ENCODE data around the gene MANF. TPM values are rescaled to one million over a fixed set of nuclear protein-coding genes. Genes with fewer than 3 reads are reported as not detected.

Gene MANF
- total RNA-seq, 1 donor from 2014 or later, result 130 TPM

- no peaks in the 10 kb centered on the region for H3K36me3 Mint-ChIP-seq (ENCODE audit: insufficient read depth)
- H3K4me3 Mint-ChIP-seq (ENCODE audit: low read depth), result no peak overlapping the region
- no peak overlapping the region for H3K27ac Mint-ChIP-seq
- no peaks in the 10 kb centered on the region for H3K4me1 Mint-ChIP-seq (ENCODE audit: low read depth)
- H3K9me3 Mint-ChIP-seq (ENCODE audit: low read depth), result no peaks in the 10 kb centered on the region
- no peak for DNase-seq (ENCODE audit: low spot score, unreplicated experiment)
- no peaks in the 10 kb centered on the region for H3K27me3 Mint-ChIP-seq
- TF ChIP-seq CTCF (IDR thresholded peaks at IDR 0.05; ENCODE audit: unreplicated experiment), result no peak
Measured at GRCh38 chr3:51373658-51374421, 11.3 kb upstream of the MANF start.

DNA sequence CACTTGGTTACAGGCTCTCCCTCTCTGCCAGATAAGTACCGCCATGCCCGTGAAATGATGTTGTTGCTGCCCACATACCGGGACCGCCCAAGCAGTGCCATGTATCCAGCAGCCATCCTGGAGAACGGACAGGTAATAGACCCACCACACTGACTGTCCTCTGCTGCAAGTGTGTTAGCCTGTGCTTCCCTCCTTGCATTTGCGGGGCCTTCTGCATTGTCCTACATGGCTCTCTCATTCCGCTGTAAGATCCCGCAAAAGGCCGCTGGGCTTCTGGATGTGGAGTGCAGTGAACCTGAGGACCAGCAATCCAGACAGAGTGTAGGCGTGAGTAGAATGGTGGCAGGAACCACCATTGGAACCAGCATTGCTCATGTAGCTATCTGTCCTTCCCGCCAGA is 10.6 kb upstream of the MANF start:
- Mint-ChIP-seq H3K4me1 (ENCODE audit: low read depth) (no peaks in the 10 kb centered on the region), H3K4me3 (ENCODE audit: low read depth) (no peak overlapping the region), H3K9me3 (ENCODE audit: low read depth) (no peaks in the 10 kb centered on the region), H3K36me3 (ENCODE audit: insufficient read depth) (no peaks in the 10 kb centered on the region), H3K27me3 (no peaks in the 10 kb centered on the region), H3K27ac (no peak overlapping the region)
- TF ChIP-seq CTCF (IDR thresholded peaks at IDR 0.05; ENCODE audit: unreplicated experiment), result no peak
- DNase-seq (ENCODE audit: low spot score, unreplicated experiment), result no peak

DNA sequence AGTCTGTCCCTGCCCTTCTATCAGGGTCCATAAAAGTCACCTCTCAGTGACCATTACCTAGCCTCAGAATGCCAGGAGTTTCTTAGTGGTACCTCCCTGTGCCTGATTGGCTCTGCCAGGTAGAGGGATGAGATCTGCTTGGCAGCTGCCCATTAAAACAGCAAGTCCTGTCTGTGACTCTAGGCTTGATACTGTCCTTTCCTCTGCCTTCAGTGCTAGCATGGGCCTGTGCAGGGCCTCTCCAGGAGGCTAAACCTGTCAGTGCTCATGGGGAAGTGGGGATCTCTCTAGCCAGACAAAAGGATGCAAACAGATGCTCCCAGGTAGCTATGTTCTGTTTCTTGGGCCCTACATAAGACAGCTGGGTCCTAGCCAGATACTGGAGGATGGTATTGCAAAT is 10.0 kb upstream of the MANF start:
- Mint-ChIP-seq H3K36me3 (ENCODE audit: insufficient read depth) (no peaks in the 10 kb centered on the region), H3K27me3 (no peaks in the 10 kb centered on the region), H3K4me3 (ENCODE audit: low read depth) (no peak overlapping the region), H3K4me1 (ENCODE audit: low read depth) (no peaks in the 10 kb centered on the region), H3K27ac (no peak overlapping the region), H3K9me3 (ENCODE audit: low read depth) (no peaks in the 10 kb centered on the region)
- TF ChIP-seq CTCF (IDR thresholded peaks at IDR 0.05; ENCODE audit: unreplicated experiment), result no peak
- DNase-seq (ENCODE audit: low spot score, unreplicated experiment), result no peak

DNA sequence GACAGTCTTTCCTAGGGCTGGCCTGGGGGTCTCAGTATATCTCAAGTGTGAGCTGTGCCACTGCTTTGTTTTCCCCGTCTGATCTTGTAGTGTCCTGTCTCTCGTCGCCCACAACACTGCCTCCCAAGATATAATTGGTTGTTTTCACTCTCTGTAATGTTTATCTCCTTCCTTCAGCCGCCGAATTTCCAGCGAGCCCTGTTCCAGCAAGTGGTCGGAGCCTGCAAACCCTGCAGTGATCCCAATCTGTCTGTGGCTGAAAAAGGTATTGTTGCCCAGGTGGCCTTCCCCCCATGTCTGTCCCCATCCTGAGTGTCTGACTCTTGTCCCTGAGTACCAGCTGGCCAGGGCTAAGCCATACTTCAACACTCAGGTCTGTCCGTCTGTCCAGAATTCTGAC is 9.5 kb upstream of the MANF start:
- TF ChIP-seq CTCF (IDR thresholded peaks at IDR 0.05; ENCODE audit: unreplicated experiment), result no peak

DNA sequence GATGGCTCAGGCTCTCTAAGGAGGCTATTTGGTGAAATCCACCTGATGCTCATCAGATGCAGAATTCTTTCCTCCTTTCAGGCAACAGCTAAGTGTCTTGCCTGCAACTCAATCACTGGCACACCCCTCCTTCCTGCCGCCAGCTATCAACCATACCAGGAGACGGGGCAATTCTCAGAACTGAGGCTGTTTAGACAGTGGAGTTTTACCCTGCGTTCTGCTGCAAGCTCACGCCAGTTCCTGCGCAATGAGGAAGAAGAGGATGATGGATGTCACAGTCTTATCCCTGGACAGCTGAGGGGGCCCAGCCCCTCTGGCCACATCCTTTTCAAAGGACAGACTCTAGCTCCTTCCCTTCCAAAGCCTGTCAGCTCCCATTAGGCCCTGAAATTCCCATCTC is 7.0 kb upstream of the MANF start:
- no peak for DNase-seq (ENCODE audit: low spot score, unreplicated experiment)
- no peak for TF ChIP-seq CTCF (IDR thresholded peaks at IDR 0.05; ENCODE audit: unreplicated experiment)
- H3K9me3 Mint-ChIP-seq (ENCODE audit: low read depth), result no peaks in the 10 kb centered on the region
- no peaks in the 10 kb centered on the region for H3K27me3 Mint-ChIP-seq
- H3K27ac Mint-ChIP-seq, result no peak overlapping the region
- no peak overlapping the region for H3K4me3 Mint-ChIP-seq (ENCODE audit: low read depth)
- no peaks in the 10 kb centered on the region for H3K4me1 Mint-ChIP-seq (ENCODE audit: low read depth)
- H3K36me3 Mint-ChIP-seq (ENCODE audit: insufficient read depth), result no peaks in the 10 kb centered on the region

More for the DNA sequence above, 9.5 kb upstream of the MANF start:
- Mint-ChIP-seq H3K4me1 (ENCODE audit: low read depth) (no peaks in the 10 kb centered on the region), H3K27ac (no peak overlapping the region), H3K9me3 (ENCODE audit: low read depth) (no peaks in the 10 kb centered on the region), H3K36me3 (ENCODE audit: insufficient read depth) (no peaks in the 10 kb centered on the region), H3K27me3 (no peaks in the 10 kb centered on the region), H3K4me3 (ENCODE audit: low read depth) (no peak overlapping the region)
- DNase-seq (ENCODE audit: low spot score, unreplicated experiment), result no peak

Measured in progenitor cell of endocrine pancreas (in vitro differentiated cells).